ENCODE results near the gene SRPX. TPM values are rescaled to one million over a fixed set of nuclear protein-coding genes. Genes with fewer than 3 reads are reported as not detected.
A peak's percentile ranks its signal among the peaks of the same experiment; 100 is the strongest.

The SRPX gene
- total and polyA plus RNA-seq, 8 donors: 2.3 to 23.6 (median 12.6) TPM

DNA sequence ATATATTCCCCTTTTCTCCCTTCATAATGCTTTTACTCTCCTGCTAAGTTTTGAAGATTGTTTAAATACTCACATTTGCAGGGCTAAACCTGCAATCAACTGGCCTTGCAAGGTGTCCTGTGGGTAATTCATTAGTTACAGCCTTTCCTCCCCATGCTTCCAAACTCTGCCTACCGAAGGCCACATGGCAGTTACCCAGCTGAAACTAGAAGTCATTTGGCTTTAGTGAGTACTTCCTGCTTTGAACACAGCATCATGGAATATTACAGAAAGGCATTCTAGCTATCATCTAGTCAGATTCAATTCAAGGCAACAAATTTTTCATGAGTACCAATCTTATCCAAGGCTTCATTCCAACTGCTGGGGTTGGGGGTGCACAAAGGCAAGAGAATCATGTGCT is 55.6 kb downstream of the SRPX start:
- FAIRE-seq (no peak), ATAC-seq (peak in 1 of 4 donors; percentile 29), DNase-seq (no peak)
- intact Hi-C loops (cut with DNase I): loop anchor here in 1 of 3 donors (5.0 kb wide), 1 partner anchor 238 kb away; no protein-coding TSS in a partner anchor
- no peak for TF ChIP-seq CTCF (IDR thresholded peaks at IDR 0.05)
- Histone ChIP-seq H3K27me3 (peaks cover 0 to 6% (median 0%) of the 10 kb centered on the region in 4 donors), H3K9me3 (no peaks in the 10 kb centered on the region), H3K27ac (no peak overlapping the region), H3K4me3 (no peak overlapping the region), H3K36me3 (no peaks in the 10 kb centered on the region), H3K4me1 (no peaks in the 10 kb centered on the region)
- WGBS, 2 donors: 59 to 62% methylated on average over 1 of the region's 1 CpG

GRCh38 chrX:38163193-38163592 is 57.5 kb downstream of the SRPX start:
- Histone ChIP-seq H3K27me3 (peaks cover 0 to 11% (median 0%) of the 10 kb centered on the region in 4 donors), H3K9me3 (no peaks in the 10 kb centered on the region), H3K4me1 (no peaks in the 10 kb centered on the region), H3K4me3 (no peak overlapping the region), H3K36me3 (no peaks in the 10 kb centered on the region), H3K27ac (no peak overlapping the region)
- intact Hi-C loops (cut with DNase I): no loop called here
- DNase-seq (no peak), FAIRE-seq (no peak), ATAC-seq (no peak)
- no peak for TF ChIP-seq CTCF (IDR thresholded peaks at IDR 0.05)

DNA sequence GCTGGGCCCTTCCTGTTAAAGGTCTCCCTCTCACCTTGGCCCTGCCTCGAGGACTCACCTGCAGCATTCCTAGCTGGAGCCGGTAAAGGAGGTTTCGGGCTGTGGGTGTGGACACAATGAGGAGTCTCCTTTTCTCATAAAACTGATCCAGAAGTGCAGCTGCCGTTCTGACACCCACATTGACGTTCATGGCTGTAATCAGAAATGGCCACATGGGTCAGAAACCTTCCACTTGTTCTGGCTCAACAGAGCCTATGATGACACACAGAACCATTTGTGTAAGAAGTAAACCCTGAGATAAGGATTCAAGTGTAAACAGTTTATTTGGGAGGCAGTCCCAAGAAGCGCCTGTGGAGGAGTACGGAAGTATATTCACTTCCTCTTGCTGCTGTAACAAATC is 63.8 kb downstream of the SRPX start:
- TF ChIP-seq CTCF (IDR thresholded peaks at IDR 0.05): no peak
- Histone ChIP-seq H3K4me1 (no peaks in the 10 kb centered on the region), H3K36me3 (no peaks in the 10 kb centered on the region), H3K27me3 (peaks cover 0 to 19% (median 0%) of the 10 kb centered on the region in 4 donors), H3K4me3 (no peak overlapping the region), H3K9me3 (no peaks in the 10 kb centered on the region), H3K27ac (no peak overlapping the region)
- ATAC-seq (no peak), FAIRE-seq (no peak), DNase-seq (no peak)
- intact Hi-C loops (cut with DNase I): no loop called here
- 78 to 80% methylated on average over 7 of the region's 7 CpGs for WGBS, 2 donors

- 40 to 66% methylated on average over 2 of the region's 2 CpGs for WGBS, 2 donors
- Histone ChIP-seq H3K4me1 (no peaks in the 10 kb centered on the region), H3K27me3 (peaks cover 0 to 12% (median 0%) of the 10 kb centered on the region in 4 donors), H3K27ac (no peak overlapping the region), H3K4me3 (no peak overlapping the region), H3K9me3 (no peaks in the 10 kb centered on the region), H3K36me3 (no peaks in the 10 kb centered on the region)
- DNase-seq (no peak), FAIRE-seq (no peak), ATAC-seq (no peak)
- no peak for TF ChIP-seq CTCF (IDR thresholded peaks at IDR 0.05)
- intact Hi-C loops (cut with DNase I): no loop called here
Observed at GRCh38 chrX:38154818-38155217, 65.9 kb downstream of the SRPX start.

GRCh38 chrX:38154340-38154739 is 66.3 kb downstream of the SRPX start:
- no peaks in the 10 kb centered on the region for H3K36me3 ChIP-seq
- FAIRE-seq (no peak), ATAC-seq (no peak), DNase-seq (no peak)
- H3K9me3 ChIP-seq: no peaks in the 10 kb centered on the region
- no peak overlapping the region for H3K4me3 ChIP-seq
- 36 to 45% methylated on average over 5 of the region's 5 CpGs for WGBS, 2 donors
- no peaks in the 10 kb centered on the region for H3K4me1 ChIP-seq
- TF ChIP-seq CTCF (IDR thresholded peaks at IDR 0.05): no peak
- no peak overlapping the region for H3K27ac ChIP-seq
- H3K27me3 ChIP-seq: peaks cover 0 to 11% (median 0%) of the 10 kb centered on the region in 4 donors
- intact Hi-C loops (cut with DNase I): no loop called here
